Small intestine (tissue), 16 donors: ENCODE measurements around the gene C13orf46. TPM values are rescaled to one million over a fixed set of nuclear protein-coding genes. Genes with fewer than 3 reads are reported as not detected.
"Not testable (repeated sequence)": the region's sequence is repeated elsewhere in the genome, so short reads cannot be mapped to it uniquely, and the experiment has no call there.

ENCODE experiments used
- DNase-seq, 2 donors: peaks; one replicate each; pipeline versions ENCODE4 v3.0.0 to v3.0.0-alpha.2; 2013
- FAIRE-seq: peaks from 2 replicates; lab custom pipeline; 2012; peaks lifted over from hg19 to GRCh38; lab: Jason Lieb, UNC
- H3K27ac ChIP-seq, 3 donors: one replicate each; pipeline ENCODE4 v1.5.1; 2013; ENCODE audit warnings: low read length in 2 of 3, mild to moderate bottlenecking in 2 of 3, control low read depth in 1 of 3, inconsistent platforms in 1 of 3, low read depth in 1 of 3, moderate library complexity in 1 of 3
- H3K27me3 ChIP-seq, 3 donors: one replicate each; pipeline ENCODE4 v1.6.1; 2013; ENCODE audit warnings: low read length in 3 of 3, inconsistent platforms in 1 of 3; ENCODE audit not compliant: control insufficient read depth in 3 of 3, insufficient read depth in 3 of 3
- H3K36me3 ChIP-seq, 3 donors: one replicate each; pipeline ENCODE4 v1.6.1; 2013; ENCODE audit warnings: low read length in 3 of 3, inconsistent platforms in 1 of 3, low read depth in 1 of 3, mild to moderate bottlenecking in 1 of 3, moderate library complexity in 1 of 3; ENCODE audit not compliant: control insufficient read depth in 3 of 3, insufficient read depth in 2 of 3
- H3K4me1 ChIP-seq, 3 donors: one replicate each; pipeline ENCODE4 v1.6.1; 2013; ENCODE audit warnings: low read length in 2 of 3, inconsistent platforms in 1 of 3, low read depth in 1 of 3, mild to moderate bottlenecking in 1 of 3, moderate library complexity in 1 of 3; ENCODE audit not compliant: control insufficient read depth in 3 of 3, insufficient read depth in 2 of 3
- H3K4me3 ChIP-seq, 3 donors: one replicate each; pipeline ENCODE4 v1.5.1; 2013; ENCODE audit warnings: low read length in 3 of 3, control low read depth in 1 of 3, inconsistent platforms in 1 of 3, low read depth in 1 of 3, mild to moderate bottlenecking in 1 of 3, moderate library complexity in 1 of 3
- H3K9me3 ChIP-seq, 2 donors: one replicate each; pipeline ENCODE4 v1.6.1; 2013; ENCODE audit warnings: low read depth in 1 of 2, low read length in 1 of 2; ENCODE audit not compliant: control insufficient read depth in 2 of 2, insufficient read depth in 1 of 2
- WGBS, 3 donors: extraction: QIAGEN DNeasy Blood & Tissue Kit; methylation state at CpG; one replicate each; pipeline ENCODE4 v1.1.7; 2013; 5-methylcytosine and 5-hydroxymethylcytosine counted together
- long read RNA-seq, 10 donors: transcript quantifications; one replicate each; lab custom pipeline, GENCODE V29; 2026
- polyA plus RNA-seq, 4 donors: library from polyadenylated mRNA; stranded (reverse) in 3 of 4; unstranded in 1 of 4; fragments of 200-250 nt in 3 of 4; fragments of 120-200 nt in 1 of 4; gene quantifications; one replicate each; pipeline versions ENCODE4 v1.2.1 to v1.2.3, GENCODE V29; 2013
- donor health status: healthy with polysubstance abuse.
- donor health status: control.
- donor health status: control.
- donor health status: Bipolar disorder and iron deficiency.
- donor health status: healthy.

C13orf46 gene
- polyA plus RNA-seq: under 1 TPM in 3 of 4 donors, not detected in 1; 0.04 to 0.27 (median 0.22) TPM
- long read RNA-seq, donor 1: 0 reads
- long read RNA-seq, donor 2: 0 reads
- long read RNA-seq, donor 3: 0 reads
- long read RNA-seq, donor 4: 0 reads
- long read RNA-seq, donor 5: 0 reads
- long read RNA-seq, donor 6: 0 reads
- long read RNA-seq, donor 7: 0 reads
- long read RNA-seq, donor 8: 0 reads
- long read RNA-seq, donor 9: 0 reads
- long read RNA-seq, donor 10: 0 reads

DNA sequence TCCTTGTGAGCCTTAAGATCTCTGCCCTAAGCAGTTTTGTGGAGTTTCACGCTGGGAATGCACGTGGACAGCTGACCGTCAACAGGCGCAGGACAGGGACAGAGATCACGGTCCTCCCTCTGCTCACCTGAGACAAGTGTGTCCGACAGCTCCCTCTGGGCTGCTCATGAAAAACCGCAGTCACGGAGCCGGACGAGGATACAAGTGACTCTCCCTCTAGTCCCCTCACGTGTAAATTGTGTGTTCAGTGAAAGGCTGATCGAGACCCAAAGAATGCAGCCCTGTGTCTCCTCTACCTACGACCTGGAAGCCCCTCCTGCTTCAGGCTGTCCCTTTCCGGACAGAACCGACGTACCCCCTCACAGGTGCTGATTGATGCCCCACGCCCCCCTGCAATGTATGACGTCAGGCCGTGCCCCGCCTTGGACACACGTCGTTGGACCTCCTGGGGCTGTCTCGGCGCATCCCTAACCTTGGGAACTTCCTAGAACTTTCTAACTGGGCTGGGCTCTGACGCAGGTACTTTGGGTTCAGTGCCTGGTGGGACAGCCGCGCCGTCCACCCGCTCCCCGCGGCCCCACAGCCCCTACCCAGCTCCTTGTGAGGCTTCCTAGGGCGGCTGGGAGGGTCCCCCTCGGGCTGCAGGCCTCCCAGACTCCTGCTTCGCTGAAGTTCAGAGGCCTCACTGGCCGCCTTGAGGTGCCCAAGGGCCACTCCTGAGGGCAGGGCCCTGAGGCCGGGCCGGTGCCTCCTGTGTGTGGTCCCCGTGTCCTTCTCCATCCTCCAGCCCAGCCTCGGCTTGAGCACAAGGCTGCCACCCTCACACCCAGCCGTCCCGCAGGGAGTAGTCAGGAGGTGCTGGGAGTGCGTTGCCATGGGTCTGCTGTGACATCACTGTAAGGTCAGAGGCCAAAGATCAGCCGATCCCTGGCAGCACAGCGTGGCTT is at the start of gene C13orf46:
Gene C13orf46 (minus strand): TSS at position 859 of the 947 bp plus-strand sequence. CDS start 79 bp downstream, at position 780.
- Histone ChIP-seq H3K4me3 (no peak within 1 kb of the TSS), H3K36me3 (peaks cover 0 to 28% (median 0%) of the 10 kb centered on the region in 3 donors), H3K4me1 (no peaks in the 10 kb centered on the region), H3K27me3 (no peaks in the 10 kb centered on the region), H3K9me3 (no peaks in the 10 kb centered on the region), H3K27ac (no peak within 1 kb of the TSS)
- no peak for DNase-seq
- FAIRE-seq: no peak
- WGBS, 3 donors: 81 to 90% (median 89%) methylated on average over 42 to 44 of the region's 44 CpGs

DNA sequence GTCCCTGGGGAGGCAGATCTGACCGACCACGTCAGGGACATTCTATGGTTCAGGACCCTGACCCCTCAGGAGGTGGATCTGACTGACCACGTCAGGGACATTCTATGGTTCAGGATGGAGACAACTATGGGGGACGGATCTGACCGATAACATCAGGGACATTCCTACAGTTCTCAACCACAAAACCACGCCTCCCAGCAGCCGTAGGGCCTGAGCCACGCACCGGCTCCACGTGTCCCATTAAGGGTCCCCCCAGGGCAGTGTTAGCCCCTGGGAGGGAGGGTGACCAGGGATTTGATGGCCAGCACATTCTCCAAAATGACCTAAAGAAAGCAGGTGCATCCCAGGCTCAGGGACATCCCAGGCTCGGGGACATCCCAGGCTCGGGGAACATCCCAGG is 49.0 kb upstream of the C13orf46 start:
- Histone ChIP-seq H3K27ac (no peak overlapping the region), H3K4me3 (no peak overlapping the region), H3K27me3 (no peaks in the 10 kb centered on the region), H3K9me3 (no peaks in the 10 kb centered on the region), H3K4me1 (peaks cover 0 to 3% (median 2%) of the 10 kb centered on the region in 3 donors), H3K36me3 (peaks cover 0 to 82% (median 0%) of the 10 kb centered on the region in 3 donors)
- no peak for FAIRE-seq
- no peak for DNase-seq
- WGBS, 3 donors: 85 to 89% (median 87%) methylated on average over 12 of the region's 12 CpGs

DNA sequence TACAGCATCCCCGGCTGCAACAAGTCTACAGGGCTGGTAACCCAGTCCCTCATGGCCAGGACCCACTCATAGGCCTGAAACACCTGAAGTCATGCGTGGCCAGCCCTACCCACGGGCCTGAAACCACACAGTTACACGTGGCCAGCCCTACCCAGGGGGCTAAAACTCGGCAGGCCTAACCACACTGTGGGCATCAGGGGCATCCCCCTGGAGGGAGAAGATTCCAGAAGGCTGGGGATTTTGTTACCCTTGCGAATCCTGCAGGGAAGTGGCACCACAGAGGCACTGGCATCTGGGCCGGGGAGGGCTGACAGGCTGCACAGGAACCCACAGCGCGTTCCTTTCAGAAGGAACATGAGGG is 48.4 kb upstream of the C13orf46 start:
- Histone ChIP-seq H3K4me1 (peaks cover 0 to 3% (median 2%) of the 10 kb centered on the region in 3 donors), H3K4me3 (no peak overlapping the region), H3K27me3 (no peaks in the 10 kb centered on the region), H3K9me3 (no peaks in the 10 kb centered on the region), H3K36me3 (peaks cover 0 to 83% (median 0%) of the 10 kb centered on the region in 3 donors), H3K27ac (no peak overlapping the region)
- FAIRE-seq (no peak), DNase-seq (no peak)
- WGBS, 3 donors: 78 to 89% (median 86%) methylated on average over 9 of the region's 9 CpGs

DNA sequence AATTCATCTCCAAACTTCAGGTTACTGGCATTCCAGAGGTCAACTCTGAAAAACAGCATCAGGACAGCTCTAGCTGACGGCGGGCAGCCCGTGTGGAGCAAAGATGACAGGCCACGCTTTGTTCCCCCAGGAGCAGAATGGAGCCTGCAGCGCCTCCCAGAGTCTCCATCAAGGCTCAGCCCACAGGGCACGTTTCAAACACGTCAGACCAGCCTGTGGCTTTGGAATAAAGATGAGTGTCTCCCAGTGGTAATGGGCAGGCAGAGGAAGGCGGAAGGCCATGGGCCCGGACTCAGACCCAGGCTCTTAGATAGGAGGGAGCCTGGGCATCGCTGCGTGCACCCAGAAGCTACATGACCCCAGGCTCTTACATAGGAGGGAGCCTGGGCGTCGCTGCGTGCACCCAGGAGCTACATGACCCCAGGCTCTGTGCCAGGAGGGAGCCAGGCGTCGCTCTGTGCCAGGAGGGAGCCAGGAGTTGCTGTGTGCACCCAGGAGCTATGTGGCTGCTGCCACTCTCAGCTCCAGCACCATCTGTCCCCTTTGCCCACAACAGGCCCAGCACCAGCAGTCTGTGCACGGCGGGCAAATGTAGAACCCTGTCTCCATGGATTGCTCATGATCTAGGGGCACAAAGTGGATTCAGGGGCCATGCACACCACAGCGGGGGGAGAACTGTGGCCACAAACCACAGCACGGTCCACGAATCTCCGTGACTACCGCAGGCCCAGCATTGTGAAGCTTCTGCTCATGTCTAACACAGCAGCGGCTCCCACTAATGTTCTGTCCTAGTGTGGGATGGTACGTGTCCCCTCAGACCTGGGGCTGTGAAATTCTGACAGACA is 47.8 kb upstream of the C13orf46 start:
- H3K4me3 ChIP-seq: no peak overlapping the region
- H3K9me3 ChIP-seq: no peaks in the 10 kb centered on the region
- no peak for FAIRE-seq
- no peak overlapping the region for H3K27ac ChIP-seq
- no peaks in the 10 kb centered on the region for H3K4me1 ChIP-seq
- H3K36me3 ChIP-seq: peaks cover 0 to 84% (median 0%) of the 10 kb centered on the region in 3 donors
- 78 to 83% (median 78%) methylated on average over 23 to 25 of the region's 25 CpGs for WGBS, 3 donors
- H3K27me3 ChIP-seq: no peaks in the 10 kb centered on the region
- DNase-seq: no peak

DNA sequence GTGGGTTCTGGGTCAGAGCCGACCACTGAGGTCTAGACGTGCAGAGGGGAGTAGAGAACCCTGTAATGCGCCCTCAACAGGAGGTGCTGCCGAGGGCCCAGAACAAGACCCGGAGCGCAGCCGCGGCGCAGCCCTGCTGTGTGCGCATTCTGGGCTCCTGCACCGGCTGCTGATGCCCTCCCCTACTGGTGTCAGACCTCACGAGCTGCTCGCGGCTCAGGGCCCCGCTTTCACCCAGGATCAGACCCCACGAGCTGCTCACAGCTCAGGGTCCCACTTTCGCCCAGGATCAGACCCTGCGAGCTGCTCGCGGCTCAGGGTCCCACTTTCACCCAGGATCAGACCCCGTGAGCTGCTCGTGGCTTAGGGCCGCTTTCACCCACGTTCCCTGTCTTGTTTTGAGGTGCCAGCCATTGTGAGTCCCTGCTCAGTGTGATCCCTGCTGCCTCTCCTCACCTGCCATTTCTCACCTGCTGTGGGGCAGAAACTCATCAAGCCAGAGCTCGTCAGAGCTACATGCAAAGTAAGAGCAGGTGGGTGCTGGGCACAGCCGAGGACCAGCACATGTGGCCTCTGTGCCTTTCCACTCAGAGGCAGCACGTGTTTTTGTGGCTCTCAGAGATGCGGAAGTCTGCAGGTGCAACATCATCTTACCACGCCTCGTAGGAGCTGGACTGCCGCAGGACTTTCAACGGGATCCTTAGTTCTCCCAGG is 47.0 kb upstream of the C13orf46 start:
- H3K4me3 ChIP-seq: no peak overlapping the region
- DNase-seq (no peak), FAIRE-seq (no peak)
- no peaks in the 10 kb centered on the region for H3K27me3 ChIP-seq
- H3K4me1 ChIP-seq: no peaks in the 10 kb centered on the region
- WGBS, 3 donors: 82 to 93% (median 90%) methylated on average over 32 of the region's 32 CpGs
- H3K9me3 ChIP-seq: no peaks in the 10 kb centered on the region
- H3K36me3 ChIP-seq: peaks cover 0 to 84% (median 0%) of the 10 kb centered on the region in 3 donors
- H3K27ac ChIP-seq: no peak overlapping the region

DNA sequence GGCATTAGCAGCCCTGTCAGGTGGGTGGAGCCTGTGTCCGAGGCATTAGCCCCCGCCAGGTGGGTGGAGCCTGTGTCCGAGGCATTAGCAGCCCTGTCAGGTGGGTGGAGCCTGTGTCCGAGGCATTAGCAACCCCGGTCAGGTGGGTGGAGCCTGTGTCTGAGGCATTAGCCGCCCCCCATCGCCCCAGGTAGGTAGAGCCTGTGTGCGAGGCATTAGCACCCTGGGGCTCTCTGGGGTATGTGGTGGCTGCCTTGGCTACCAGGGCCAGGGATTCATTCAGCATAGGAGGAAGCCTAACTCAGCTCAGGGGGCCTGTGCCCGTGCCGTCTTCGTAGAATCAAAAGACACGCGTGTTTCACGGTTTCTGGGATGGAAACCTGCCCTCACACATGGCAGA is 46.3 kb upstream of the C13orf46 start:
- H3K27ac ChIP-seq, H3K4me3 ChIP-seq, DNase-seq, H3K9me3 ChIP-seq, H3K4me1 ChIP-seq, H3K27me3 ChIP-seq, FAIRE-seq: not testable (repeated sequence)
- 88 to 97% (median 92%) methylated on average over 11 to 12 of the region's 14 CpGs for WGBS, 3 donors
- peaks cover 0 to 89% (median 0%) of the 10 kb centered on the region in 3 donors for H3K36me3 ChIP-seq

DNA sequence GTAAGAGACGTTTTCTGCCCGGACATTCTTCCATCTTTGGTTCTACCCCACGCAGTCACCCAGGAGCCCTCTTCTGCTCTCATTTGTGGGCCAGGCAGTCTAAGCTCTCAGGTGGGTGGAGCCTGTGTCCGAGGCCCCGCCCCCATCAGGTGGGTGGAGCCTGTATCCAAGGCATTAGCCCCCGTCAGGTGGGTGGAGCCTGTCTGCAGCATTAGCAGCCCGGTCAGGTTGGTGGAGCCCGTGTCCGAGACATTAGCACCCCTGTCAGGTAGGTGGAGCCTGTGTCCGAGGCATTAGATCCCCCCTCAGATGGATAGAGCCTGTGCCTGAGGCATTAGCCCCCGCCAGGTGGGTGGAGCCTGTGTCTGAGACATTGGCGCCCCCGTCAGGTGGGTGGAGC is 45.5 kb upstream of the C13orf46 start:
- Histone ChIP-seq H3K27me3 (no peaks in the 10 kb centered on the region), H3K36me3 (peaks cover 0 to 91% (median 0%) of the 10 kb centered on the region in 3 donors), H3K9me3 (no peaks in the 10 kb centered on the region), H3K4me3 (no peak overlapping the region), H3K4me1 (no peaks in the 10 kb centered on the region), H3K27ac (no peak overlapping the region)
- FAIRE-seq (no peak), DNase-seq (no peak)
- 76 to 87% (median 87%) methylated on average over 13 of the region's 13 CpGs for WGBS, 3 donors
